ENCODE data around the gene PDE4D.

- no peak for TF ChIP-seq TAF1 (IDR thresholded peaks at IDR 0.05; ENCODE audit: borderline replicate concordance, insufficient read depth, low read length)
- no peak for TF ChIP-seq SIN3A (IDR thresholded peaks at IDR 0.05; ENCODE audit: borderline replicate concordance, insufficient read depth, low read length)
- no peak for TF ChIP-seq REST (IDR thresholded peaks at IDR 0.05; ENCODE audit: insufficient read depth in 1 of 2, low read depth in 2 of 2, low read length in 2 of 2)
These were observed 536.6 kb downstream of the PDE4D start for GRCh38 chr5:59356813-59357380.
